Hepatocyte (in vitro differentiated cells): Measurements from ENCODE around the gene ATP8B3. TPM values are rescaled to one million over a fixed set of nuclear protein-coding genes. Genes with fewer than 3 reads are reported as not detected.

ENCODE experiments used
- DNase-seq: peaks from one replicate; pipeline ENCODE4 v3.0.0-alpha.2; 2016; ENCODE audit warnings: low spot score
- H2AFZ ChIP-seq: fragments of 200-600 bp; sonication (generic); 2 replicates; pipeline ENCODE4 v1.6.0; 2016; ENCODE audit warnings: antibody characterized with exemption, mild to moderate bottlenecking
- H3K27ac ChIP-seq: fragments of 200-600 bp; sonication (generic); 2 replicates; pipeline ENCODE4 v1.5.1; 2016; ENCODE audit warnings: mild to moderate bottlenecking
- H3K27me3 ChIP-seq: fragments of 200-600 bp; sonication (generic); 2 replicates; pipeline ENCODE4 v1.6.1; 2016
- H3K36me3 ChIP-seq: fragments of 200-600 bp; sonication (generic); replicated peaks from 2 replicates; pipeline ENCODE4 v1.5.1; 2016; ENCODE audit warnings: low read depth; ENCODE audit not compliant: insufficient read depth
- H3K4me1 ChIP-seq: fragments of 200-600 bp; sonication (generic); 2 replicates; pipeline ENCODE4 v1.5.1; 2016; ENCODE audit warnings: mild to moderate bottlenecking, moderate library complexity; ENCODE audit not compliant: insufficient read depth
- H3K4me2 ChIP-seq: fragments of 200-600 bp; sonication (generic); 2 replicates; pipeline ENCODE4 v1.6.0; 2016
- H3K4me3 ChIP-seq: fragments of 200-600 bp; sonication (generic); 2 replicates; pipeline ENCODE4 v1.5.1; 2016; ENCODE audit warnings: mild to moderate bottlenecking
- H3K79me2 ChIP-seq: fragments of 200-600 bp; sonication (generic); 2 replicates; pipeline ENCODE4 v1.6.0; 2017; ENCODE audit warnings: mild to moderate bottlenecking
- H3K9me2 ChIP-seq: fragments of 200-600 bp; sonication (generic); replicated peaks from 2 replicates; pipeline ENCODE4 v1.6.0; 2017; ENCODE audit warnings: mild to moderate bottlenecking; ENCODE audit not compliant: insufficient read depth
- H3K9me3 ChIP-seq: fragments of 200-600 bp; sonication (generic); 2 replicates; pipeline ENCODE4 v1.5.1; 2016; ENCODE audit warnings: low read depth, mild to moderate bottlenecking
- H4K20me1 ChIP-seq: fragments of 200-600 bp; sonication (generic); 2 replicates; pipeline ENCODE4 v1.6.0; 2016; ENCODE audit warnings: mild to moderate bottlenecking; ENCODE audit not compliant: insufficient read depth, poor library complexity, severe bottlenecking
- CTCF ChIP-seq: fragments of 200-600 bp; sonication (generic); IDR thresholded peaks from 2 replicates; pipeline ENCODE4 v1.5.1; 2016; ENCODE audit warnings: antibody characterized with exemption, mild to moderate bottlenecking; ENCODE audit not compliant: poor library complexity
- EZH2 ChIP-seq: fragments of 200-600 bp; sonication (generic); IDR thresholded peaks from 2 replicates; pipeline ENCODE4 v1.6.1; 2016; ENCODE audit warnings: antibody characterized with exemption, mild to moderate bottlenecking, borderline replicate concordance
- EZH2phosphoT487 ChIP-seq: fragments of 200-600 bp; sonication (generic); IDR thresholded peaks from one replicate; pipeline ENCODE4 v1.6.1; 2018; ENCODE audit warnings: antibody characterized with exemption, mild to moderate bottlenecking, low read depth, moderate library complexity; ENCODE audit not compliant: unreplicated experiment, severe bottlenecking
- WGBS: methylation state at CpG from one replicate; pipeline ENCODE4 v1.1.6; 2016; ENCODE audit warnings: low lambda C conversion rate; ENCODE audit errors: missing lambda C conversion rate; 5-methylcytosine and 5-hydroxymethylcytosine counted together
- polyA plus RNA-seq: library from polyadenylated mRNA; unstranded; fragments of >200 nt; fragmentation: Nextera tagmentation; extraction: Ambion mirVana; gene quantifications from 2 replicates; pipeline ENCODE4 v1.2.1, GENCODE V29; 2016
- total RNA-seq: library from RNA; depleted of rRNA; stranded (reverse); fragments of >200 nt; gene quantifications from 2 replicates; pipeline ENCODE4 v1.2.3, GENCODE V29; 2014

Gene ATP8B3
- total and polyA plus RNA-seq, 2 experiments from 2014 or later: 1.7 to 2.4 TPM

GRCh38 chr19:1807695-1808394 is 4.2 kb downstream of the ATP8B3 start:
- DNase-seq: no peak
- TF ChIP-seq CTCF (no peak), EZH2 (no peak), EZH2phosphoT487 (no peak)
- Histone ChIP-seq H3K27ac (no peak overlapping the region), H3K9me2 (no peaks in the 10 kb centered on the region), H4K20me1 (no peaks in the 10 kb centered on the region), H3K9me3 (no peaks in the 10 kb centered on the region), H3K4me1 (no peaks in the 10 kb centered on the region), H3K36me3 (no peaks in the 10 kb centered on the region), H2AFZ (no peak overlapping the region), H3K79me2 (no peaks in the 10 kb centered on the region), H3K27me3 (no peaks in the 10 kb centered on the region), H3K4me2 (no peak overlapping the region), H3K4me3 (no peak overlapping the region)
- WGBS: 78% methylated on average over 23 of the region's 30 CpGs

GRCh38 chr19:1807030-1807694 is 4.9 kb downstream of the ATP8B3 start:
- Histone ChIP-seq H3K9me2 (no peaks in the 10 kb centered on the region), H4K20me1 (no peaks in the 10 kb centered on the region), H2AFZ (no peak overlapping the region), H3K36me3 (no peaks in the 10 kb centered on the region), H3K4me3 (no peak overlapping the region), H3K9me3 (no peaks in the 10 kb centered on the region), H3K79me2 (no peaks in the 10 kb centered on the region), H3K27me3 (no peaks in the 10 kb centered on the region), H3K27ac (no peak overlapping the region), H3K4me1 (no peaks in the 10 kb centered on the region), H3K4me2 (no peak overlapping the region)
- WGBS: 80% methylated on average over 22 of the region's 28 CpGs
- no peak for DNase-seq
- TF ChIP-seq EZH2phosphoT487 (no peak), CTCF (no peak), EZH2 (no peak)

- Histone ChIP-seq H2AFZ (no peak overlapping the region), H3K4me3 (no peak overlapping the region), H3K9me2 (no peaks in the 10 kb centered on the region), H3K79me2 (no peaks in the 10 kb centered on the region), H3K36me3 (no peaks in the 10 kb centered on the region), H3K4me2 (no peak overlapping the region), H3K27ac (no peak overlapping the region), H3K4me1 (no peaks in the 10 kb centered on the region), H3K9me3 (no peaks in the 10 kb centered on the region), H4K20me1 (no peaks in the 10 kb centered on the region), H3K27me3 (no peaks in the 10 kb centered on the region)
- TF ChIP-seq EZH2phosphoT487: no peak
- TF ChIP-seq CTCF: no peak
- no peak for TF ChIP-seq EZH2
- WGBS: 94% methylated on average over 39 of the region's 45 CpGs
- no peak for DNase-seq
These were observed 5.7 kb downstream of the ATP8B3 start for GRCh38 chr19:1806184-1807029.
